Nephron progenitor cell (in vitro differentiated cells): ENCODE data around the gene IVD.

Experiments
- DNase-seq: peaks from one replicate; pipeline ENCODE4 v3.0.0; 2021
- H3K27ac Mint-ChIP-seq: 2 replicates; pipeline ENCODE4 v1.8.0; 2021; ENCODE audit warnings: mild to moderate bottlenecking, moderate library complexity, mixed read lengths
- H3K27me3 Mint-ChIP-seq: 2 replicates; pipeline ENCODE4 v1.8.0; 2021; ENCODE audit warnings: mild to moderate bottlenecking, low read depth, mixed read lengths; ENCODE audit not compliant: poor library complexity
- H3K36me3 Mint-ChIP-seq: 2 replicates; pipeline ENCODE4 v1.8.0; 2021; ENCODE audit warnings: low read depth, mixed read lengths
- H3K4me1 Mint-ChIP-seq: 2 replicates; pipeline ENCODE4 v1.8.0; 2021; ENCODE audit warnings: mixed read lengths
- H3K4me3 Mint-ChIP-seq: 2 replicates; pipeline ENCODE4 v1.8.0; 2021; ENCODE audit warnings: mild to moderate bottlenecking, moderate library complexity, mixed read lengths
- H3K9me3 Mint-ChIP-seq: 2 replicates; pipeline ENCODE4 v1.8.0; 2021; ENCODE audit warnings: mild to moderate bottlenecking, moderate library complexity, mixed read lengths
- TF ChIP-seq, protein P1 (sequence below): fragments of 200-600 bp; sonication (generic); IDR thresholded peaks from 2 replicates; pipeline ENCODE4 v1.5.0; 2021; ENCODE audit warnings: antibody characterized with exemption

The IVD gene

DNA sequence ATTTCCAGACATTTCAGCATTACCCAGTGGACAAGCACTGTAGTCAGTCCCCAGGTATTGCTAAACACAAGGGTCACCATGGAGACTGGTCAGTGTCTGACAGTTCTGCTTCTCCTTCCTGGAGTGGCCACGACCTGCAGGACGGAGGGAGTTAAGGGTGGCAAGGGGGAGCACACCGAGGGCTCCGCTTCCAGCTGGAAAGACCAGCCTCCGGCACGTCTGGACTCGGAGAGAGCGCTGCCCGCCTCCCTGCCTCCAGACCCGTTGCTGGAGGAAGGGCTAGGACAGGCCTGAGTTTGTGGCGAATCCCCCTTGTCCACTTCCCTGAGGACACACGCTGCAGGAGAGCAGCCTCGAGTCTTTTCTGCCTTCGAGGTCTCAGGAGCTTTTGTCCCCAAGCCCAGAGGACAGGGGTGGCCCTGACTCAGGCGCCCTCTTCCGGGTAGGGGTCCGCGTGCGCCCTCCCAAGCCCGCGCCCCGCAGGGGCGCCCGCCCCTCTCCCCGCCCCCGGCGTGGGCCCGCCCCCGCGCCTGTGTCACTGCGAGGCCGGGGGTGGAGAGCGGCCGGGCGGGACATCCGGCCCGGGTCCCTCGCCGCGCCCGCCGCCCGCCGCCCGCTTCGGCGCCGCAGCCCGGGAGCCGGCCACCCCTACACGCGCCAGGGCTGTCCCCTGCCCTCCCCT is 65.0 kb downstream of the IVD start, which contains the start of gene CHST14:
CHST14 (plus strand) TSS at position 562 of the 682 bp plus-strand sequence. CDS start 230 bp downstream, outside the sequence.
- DNase-seq = peak; percentile 79
- H3K9me3 Mint-ChIP-seq = no peaks in the 10 kb centered on the region
- H3K27me3 Mint-ChIP-seq = no peaks in the 10 kb centered on the region
- peak within 1 kb of the TSS; percentile 87 for H3K4me3 Mint-ChIP-seq
- H3K4me1 Mint-ChIP-seq = peaks cover 50% of the 10 kb centered on the region
- H3K27ac Mint-ChIP-seq = peak within 1 kb of the TSS; percentile 97
- peaks cover 1% of the 10 kb centered on the region for H3K36me3 Mint-ChIP-seq
- TF ChIP-seq, protein P1, sequence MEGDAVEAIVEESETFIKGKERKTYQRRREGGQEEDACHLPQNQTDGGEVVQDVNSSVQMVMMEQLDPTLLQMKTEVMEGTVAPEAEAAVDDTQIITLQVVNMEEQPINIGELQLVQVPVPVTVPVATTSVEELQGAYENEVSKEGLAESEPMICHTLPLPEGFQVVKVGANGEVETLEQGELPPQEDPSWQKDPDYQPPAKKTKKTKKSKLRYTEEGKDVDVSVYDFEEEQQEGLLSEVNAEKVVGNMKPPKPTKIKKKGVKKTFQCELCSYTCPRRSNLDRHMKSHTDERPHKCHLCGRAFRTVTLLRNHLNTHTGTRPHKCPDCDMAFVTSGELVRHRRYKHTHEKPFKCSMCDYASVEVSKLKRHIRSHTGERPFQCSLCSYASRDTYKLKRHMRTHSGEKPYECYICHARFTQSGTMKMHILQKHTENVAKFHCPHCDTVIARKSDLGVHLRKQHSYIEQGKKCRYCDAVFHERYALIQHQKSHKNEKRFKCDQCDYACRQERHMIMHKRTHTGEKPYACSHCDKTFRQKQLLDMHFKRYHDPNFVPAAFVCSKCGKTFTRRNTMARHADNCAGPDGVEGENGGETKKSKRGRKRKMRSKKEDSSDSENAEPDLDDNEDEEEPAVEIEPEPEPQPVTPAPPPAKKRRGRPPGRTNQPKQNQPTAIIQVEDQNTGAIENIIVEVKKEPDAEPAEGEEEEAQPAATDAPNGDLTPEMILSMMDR = no peak
